GM23338 (cell line): ENCODE results near the gene FLT3.

Source experiments
- CTCF ChIP-seq, 2 experiments: fragments of 200-600 bp in 1 of 2; sonication (generic) in 1 of 2; conservative IDR thresholded peaks; 2 replicates each; pipeline versions ENCODE4 v1.5.1 to v1.6.1; 2016 to 2017; ENCODE audit warnings: antibody characterized with exemption in 2 of 2, low read depth in 2 of 2, mild to moderate bottlenecking in 2 of 2, moderate library complexity in 1 of 2
- EZH2 ChIP-seq: fragments of 200-600 bp; sonication (generic); IDR thresholded peaks from one replicate; pipeline ENCODE4 v1.8.0; 2017; ENCODE audit warnings: antibody characterized with exemption, mild to moderate bottlenecking, low read depth; ENCODE audit not compliant: unreplicated experiment
- JUNB ChIP-seq: IDR thresholded peaks from one replicate; pipeline ENCODE4 v1.6.1; 2016; ENCODE audit warnings: antibody characterized with exemption; ENCODE audit not compliant: unreplicated experiment
- NANOG ChIP-seq: IDR thresholded peaks from 2 replicates; pipeline ENCODE4 v1.6.1; 2016; ENCODE audit warnings: antibody characterized with exemption, borderline replicate concordance
- POLR2AphosphoS5 ChIP-seq: IDR thresholded peaks from 2 replicates; pipeline ENCODE4 v1.6.1; 2016; ENCODE audit warnings: antibody characterized with exemption, low read depth
- REST ChIP-seq: IDR thresholded peaks from one replicate; pipeline ENCODE4 v1.6.1; 2018; ENCODE audit warnings: antibody characterized with exemption; ENCODE audit not compliant: unreplicated experiment
- ZNF114 ChIP-seq: fragments of 250-450 bp; sonication (Bioruptor Pico); IDR thresholded peaks from 2 replicates; pipeline ENCODE4 v1.5.0; 2020; ENCODE audit warnings: mild to moderate bottlenecking, moderate library complexity

GRCh38 chr13:28031220-28031895 lies 69.0 kb downstream of the FLT3 start:
- TF ChIP-seq CTCF (conservative IDR thresholded peaks at IDR 0.05; ENCODE audit: low read depth in 2 of 2) (no peak), REST (no peak), ZNF114 (no peak), POLR2AphosphoS5 (no peak), NANOG (no peak), EZH2 (no peak), JUNB (no peak)
